ENCODE results near the gene KHK.

KHK gene

DNA sequence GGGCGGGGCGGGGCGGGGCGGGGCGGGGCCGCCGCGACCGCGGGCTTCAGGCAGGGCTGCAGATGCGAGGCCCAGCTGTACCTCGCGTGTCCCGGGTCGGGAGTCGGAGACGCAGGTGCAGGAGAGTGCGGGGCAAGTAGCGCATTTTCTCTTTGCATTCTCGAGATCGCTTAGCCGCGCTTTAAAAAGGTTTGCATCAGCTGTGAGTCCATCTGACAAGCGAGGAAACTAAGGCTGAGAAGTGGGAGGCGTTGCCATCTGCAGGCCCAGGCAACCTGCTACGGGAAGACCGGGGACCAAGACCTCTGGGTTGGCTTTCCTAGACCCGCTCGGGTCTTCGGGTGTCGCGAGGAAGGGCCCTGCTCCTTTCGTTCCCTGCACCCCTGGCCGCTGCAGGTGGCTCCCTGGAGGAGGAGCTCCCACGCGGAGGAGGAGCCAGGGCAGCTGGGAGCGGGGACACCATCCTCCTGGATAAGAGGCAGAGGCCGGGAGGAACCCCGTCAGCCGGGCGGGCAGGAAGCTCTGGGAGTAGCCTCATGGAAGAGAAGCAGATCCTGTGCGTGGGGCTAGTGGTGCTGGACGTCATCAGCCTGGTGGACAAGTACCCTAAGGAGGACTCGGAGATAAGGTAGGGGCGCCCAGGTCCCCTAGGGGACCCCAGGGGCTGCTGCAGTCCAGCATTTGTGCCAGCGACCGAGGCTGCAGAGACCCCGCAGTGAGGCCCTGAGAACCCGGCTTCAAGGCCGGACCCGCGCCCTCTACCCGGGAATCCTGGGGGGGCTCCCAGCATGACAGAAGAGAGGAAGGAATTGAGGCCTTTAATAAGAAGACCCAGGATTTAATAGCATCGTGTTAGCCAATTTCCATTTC is at the start of gene KHK:
Gene KHK (plus strand): TSS at position 49 of the 870 bp plus-strand sequence. CDS start 488 bp downstream, at position 537.
- DNase-seq = peak; percentile 41

DNA sequence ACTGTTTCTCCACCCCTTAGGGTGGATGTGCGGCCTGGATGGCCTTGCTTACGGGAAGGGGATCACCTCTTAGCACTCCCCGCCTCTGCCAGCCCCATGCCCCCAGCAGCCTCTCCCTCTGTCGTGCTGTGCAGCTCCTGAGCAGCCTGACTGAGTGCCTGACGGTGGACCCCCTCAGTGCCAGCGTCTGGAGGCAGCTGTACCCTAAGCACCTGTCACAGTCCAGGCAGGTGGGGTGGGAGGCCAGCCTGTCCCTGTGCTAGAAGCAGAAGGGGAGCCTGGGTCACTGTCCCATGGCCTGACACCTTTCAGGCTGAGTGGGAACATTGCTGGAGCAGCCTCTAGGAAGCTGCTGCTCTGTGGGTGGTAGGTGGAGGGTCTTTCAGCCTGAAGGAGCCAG is 48.6 kb upstream of the KHK start:
- DNase-seq = no peak

- DNase-seq = no peak
Observed at GRCh38 chr2:27038631-27039339, 47.8 kb upstream of the KHK start.

GRCh38 chr2:27039426-27039825 is 47.1 kb upstream of the KHK start:
- no peak for DNase-seq

- no peak for DNase-seq
Observed at GRCh38 chr2:27039871-27040270, 46.7 kb upstream of the KHK start.

- no peak for DNase-seq
Observed at GRCh38 chr2:27040282-27040681, 46.3 kb upstream of the KHK start.

GRCh38 chr2:27041752-27042151 is 44.8 kb upstream of the KHK start:
- no peak for DNase-seq

DNA sequence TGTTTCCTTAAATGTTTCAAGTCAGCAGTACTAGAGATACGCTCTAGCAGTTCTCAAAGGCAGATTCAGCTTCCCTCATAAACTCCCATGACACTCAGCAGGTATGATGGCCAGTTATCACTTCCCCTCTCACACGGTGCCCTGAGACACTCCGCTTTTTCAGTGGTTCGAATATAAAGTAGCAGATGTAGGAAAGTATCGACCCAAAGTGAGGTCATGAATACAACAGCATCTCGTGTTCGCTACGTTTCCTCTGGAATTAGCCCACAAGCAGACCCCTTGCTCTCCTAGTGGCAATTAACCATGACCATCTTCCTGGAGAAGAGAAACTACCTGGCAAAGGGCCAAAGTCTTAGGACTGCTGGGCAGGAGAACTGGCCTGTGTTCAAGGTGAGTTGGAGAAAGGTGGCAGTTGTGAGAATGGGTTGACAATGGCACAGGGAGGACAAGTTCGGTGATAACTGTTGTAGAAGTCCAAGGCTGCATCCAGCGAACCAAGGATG is 44.4 kb upstream of the KHK start:
- DNase-seq = no peak

- no peak for DNase-seq
Observed at GRCh38 chr2:27042985-27043634, 43.5 kb upstream of the KHK start.

DNA sequence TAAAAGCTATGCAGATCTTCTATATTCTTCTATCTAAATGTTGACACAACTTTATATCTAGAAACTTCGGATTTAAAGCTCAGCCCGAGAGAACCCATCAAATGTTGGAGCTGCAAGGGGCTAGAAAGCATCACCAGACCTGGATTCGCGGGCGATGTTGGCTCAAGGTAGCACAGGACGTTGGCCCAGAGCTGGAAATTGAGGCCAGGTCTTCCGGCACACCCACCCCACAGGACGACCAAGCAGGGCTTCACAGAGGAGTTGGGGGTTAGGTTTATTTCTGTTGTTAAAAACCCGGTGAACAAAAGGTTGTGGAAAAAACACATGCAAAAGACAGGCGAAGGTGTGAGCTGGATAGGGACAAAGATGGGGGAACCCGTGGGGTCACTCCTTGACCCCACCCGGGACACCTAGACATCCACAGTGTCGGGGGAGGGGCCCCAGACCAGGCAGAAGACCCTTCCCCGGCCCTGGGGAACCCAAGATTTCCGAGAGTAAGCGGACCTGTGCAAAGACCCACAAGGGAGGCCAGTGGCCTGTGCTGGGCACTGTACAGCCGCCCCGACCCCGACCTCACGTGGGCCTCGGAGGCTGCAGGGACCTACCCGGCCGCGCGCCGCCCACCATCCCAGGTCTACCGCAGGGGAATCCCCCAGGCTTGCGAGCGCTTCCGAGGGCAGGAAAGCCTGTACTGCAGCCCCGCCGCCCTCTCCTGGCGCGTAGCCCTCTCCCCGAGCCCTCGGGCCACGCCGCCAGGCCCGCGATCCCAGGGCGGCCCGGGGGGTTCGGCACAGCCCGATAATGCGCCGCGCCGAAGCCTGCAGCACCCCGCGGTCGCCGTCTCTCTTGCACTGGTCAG is 36.9 kb upstream of the KHK start:
- DNase-seq = peak; percentile 78

DNA sequence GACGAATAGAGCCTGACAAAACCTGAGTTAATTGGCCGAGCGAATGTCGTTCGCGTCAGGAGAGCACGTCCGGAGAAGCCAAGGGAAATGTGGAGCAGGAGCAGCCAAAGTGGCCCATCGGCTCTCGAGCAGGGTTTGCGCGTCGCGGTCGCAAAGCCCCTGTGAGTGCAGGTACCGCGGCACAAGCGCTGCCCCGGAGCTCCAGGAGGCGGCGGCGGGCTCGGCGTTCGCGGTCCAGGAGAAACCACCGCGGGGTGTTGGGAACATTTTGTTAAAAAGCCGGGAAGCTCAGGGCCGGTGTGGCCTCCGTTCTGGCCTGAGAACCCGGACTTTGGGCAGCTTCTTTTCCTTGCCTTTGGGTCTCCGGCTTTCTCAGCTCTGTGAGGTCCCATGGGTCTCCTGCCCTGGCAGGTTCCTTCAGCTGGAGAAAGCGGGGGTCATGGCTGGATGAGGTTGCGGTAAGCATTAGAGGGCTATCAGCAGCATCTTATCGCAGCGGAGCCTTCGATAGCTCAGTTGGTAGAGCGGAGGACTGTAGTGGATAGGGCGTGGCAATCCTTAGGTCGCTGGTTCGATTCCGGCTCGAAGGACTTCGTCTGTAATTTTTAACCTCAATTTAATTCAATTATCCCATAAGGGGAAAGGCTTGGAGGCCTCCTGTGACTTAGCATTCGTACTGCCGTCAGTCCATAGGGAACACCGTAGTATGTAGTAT is 36.1 kb upstream of the KHK start:
- peak; percentile 94 for DNase-seq

GRCh38 chr2:27050996-27051901 is 35.3 kb upstream of the KHK start, which contains the start of gene AGBL5:
TSS of gene AGBL5 (plus strand) at chr2:27051668. CDS start at chr2:27052959, 1,291 bp downstream.
- peak; percentile 97 for DNase-seq

GRCh38 chr2:27051902-27052645 is 34.5 kb upstream of the KHK start:
- peak; percentile 36 for DNase-seq

DNA sequence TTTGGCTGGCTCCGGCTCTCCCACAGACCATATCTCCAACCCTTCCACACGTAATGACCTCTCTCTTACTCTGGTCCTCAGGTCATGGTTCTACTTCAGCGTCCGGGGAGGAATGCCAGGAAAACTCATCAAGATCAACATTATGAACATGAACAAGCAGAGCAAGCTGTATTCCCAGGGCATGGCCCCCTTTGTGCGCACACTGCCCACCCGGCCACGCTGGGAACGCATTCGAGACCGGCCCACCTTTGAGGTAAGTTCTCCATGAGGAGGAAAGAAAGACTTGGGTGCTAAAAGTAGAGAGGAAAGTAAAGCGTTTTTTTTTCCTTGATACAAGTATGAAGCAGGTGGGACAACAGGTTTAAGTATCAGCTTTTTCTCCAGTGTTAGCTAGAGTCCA is 33.3 kb upstream of the KHK start:
- no peak for DNase-seq

DNA sequence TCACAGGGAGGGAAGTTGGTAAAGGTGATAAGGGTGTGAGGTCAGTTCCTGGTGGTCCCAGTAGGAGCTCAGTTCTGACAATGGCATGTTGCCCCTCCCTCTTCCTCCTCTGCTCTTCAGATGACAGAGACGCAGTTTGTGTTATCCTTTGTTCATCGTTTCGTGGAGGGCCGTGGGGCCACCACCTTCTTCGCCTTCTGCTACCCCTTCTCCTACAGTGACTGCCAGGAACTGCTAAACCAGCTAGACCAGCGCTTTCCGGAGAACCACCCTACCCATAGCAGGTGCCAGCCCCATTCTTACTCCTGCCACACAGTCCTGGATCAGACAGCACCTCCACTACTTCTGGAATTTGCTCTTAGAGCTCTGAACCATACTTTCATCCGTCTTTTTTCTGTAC is 32.8 kb upstream of the KHK start:
- no peak for DNase-seq

DNA sequence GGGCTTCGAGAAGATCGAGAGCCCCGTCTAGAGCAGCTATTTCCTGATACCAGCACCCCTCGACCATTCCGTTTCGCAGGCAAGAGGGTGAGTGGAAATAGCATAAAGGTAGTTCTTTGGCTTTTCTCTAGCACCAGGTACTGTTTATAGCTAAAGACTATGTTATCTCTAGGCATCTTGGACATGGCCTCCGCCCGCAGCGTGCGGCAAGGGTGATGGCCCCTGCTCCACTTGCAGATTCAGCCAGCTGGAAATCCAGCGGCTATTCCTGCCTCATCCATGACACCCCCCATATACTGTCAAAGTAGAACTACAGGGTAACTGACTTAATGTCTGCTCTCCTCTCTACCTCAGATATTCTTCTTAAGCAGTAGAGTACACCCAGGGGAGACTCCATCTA is 31.9 kb upstream of the KHK start:
- DNase-seq = no peak

GRCh38 chr2:27057184-27057583 is 29.4 kb upstream of the KHK start:
- DNase-seq = no peak

- no peak for DNase-seq
Observed at GRCh38 chr2:27058210-27058609, 28.4 kb upstream of the KHK start.

GRCh38 chr2:27059141-27059820 is 27.3 kb upstream of the KHK start:
- no peak for DNase-seq

Data from activated CD4-positive, alpha-beta T cell treated with anti-CD3 and anti-CD28 coated beads for 48 hours (primary cell).